SK-N-MC (cell line): ENCODE results near the gene TPRN.

Experiments
- EZH2 ChIP-seq: fragments of 200-600 bp; sonication (generic); IDR thresholded peaks from one replicate; pipeline ENCODE4 v1.6.1; 2017; ENCODE audit warnings: antibody characterized with exemption
- FOXP2 ChIP-seq: optimal IDR thresholded peaks from 2 replicates; pipeline ENCODE3; 2011; ENCODE audit warnings: mild to moderate bottlenecking, moderate library complexity; ENCODE audit not compliant: insufficient read depth; ENCODE audit errors: extremely low read length, control extremely low read depth
- POLR2AphosphoS5 ChIP-seq: IDR thresholded peaks from 2 replicates; pipeline ENCODE4 v1.6.1; 2012; ENCODE audit warnings: mild to moderate bottlenecking, low read depth, low read length, borderline replicate concordance

- TF ChIP-seq POLR2AphosphoS5 (0 out of 2 replicates have a peak, but pooled peaks have one; percentile 5), EZH2 (no peak), FOXP2 (no peak)
Observed at GRCh38 chr9:137212520-137212919, 12.0 kb upstream of the TPRN start.
